DND-41 (cell line): ENCODE data around the gene WNT9B.

Source experiments
- CTCF ChIP-seq: IDR thresholded peaks from 2 replicates; pipeline ENCODE4 v1.5.1; 2012; ENCODE audit warnings: borderline replicate concordance, low read length, moderate library complexity, mild to moderate bottlenecking; ENCODE audit not compliant: poor library complexity, severe bottlenecking; ENCODE audit errors: extremely low read depth
- EZH2 ChIP-seq: IDR thresholded peaks from 3 replicates; pipeline ENCODE4 v1.6.1; 2012; ENCODE audit warnings: borderline replicate concordance, low read depth, mild to moderate bottlenecking, moderate library complexity, low read length, inconsistent platforms; ENCODE audit not compliant: severe bottlenecking

GRCh38 chr17:46888727-46889126, 37.3 kb downstream of the WNT9B start:
- TF ChIP-seq CTCF (no peak), EZH2 (no peak)
